GM19193 (cell line): ENCODE measurements around the gene SUCO.

ENCODE experiments used
- POLR2A ChIP-seq: IDR thresholded peaks from 4 replicates; pipeline ENCODE4 v1.6.1; 2011; ENCODE audit not compliant: insufficient read depth, insufficient read length; ENCODE audit errors: extremely low read depth

Gene SUCO

DNA sequence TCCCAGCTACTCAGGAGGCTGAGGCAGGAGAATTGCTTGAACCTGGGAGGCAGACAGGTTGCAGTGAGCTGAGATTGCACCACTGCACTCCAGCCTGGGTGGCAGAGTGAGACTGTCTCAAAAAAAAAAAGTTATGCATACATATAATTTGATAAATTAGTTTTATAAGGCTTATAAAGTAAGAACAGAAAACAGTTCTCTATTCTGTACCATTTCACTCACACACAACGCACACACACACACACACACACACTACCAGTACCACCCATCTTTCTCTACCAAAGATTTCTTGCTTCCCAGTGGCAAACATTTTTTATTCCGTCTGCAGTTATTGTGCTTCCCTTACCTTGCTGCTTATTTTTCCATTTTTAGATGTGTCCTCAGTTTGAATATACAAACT is 79.5 kb downstream of the SUCO start:
- no peak for TF ChIP-seq POLR2A

DNA sequence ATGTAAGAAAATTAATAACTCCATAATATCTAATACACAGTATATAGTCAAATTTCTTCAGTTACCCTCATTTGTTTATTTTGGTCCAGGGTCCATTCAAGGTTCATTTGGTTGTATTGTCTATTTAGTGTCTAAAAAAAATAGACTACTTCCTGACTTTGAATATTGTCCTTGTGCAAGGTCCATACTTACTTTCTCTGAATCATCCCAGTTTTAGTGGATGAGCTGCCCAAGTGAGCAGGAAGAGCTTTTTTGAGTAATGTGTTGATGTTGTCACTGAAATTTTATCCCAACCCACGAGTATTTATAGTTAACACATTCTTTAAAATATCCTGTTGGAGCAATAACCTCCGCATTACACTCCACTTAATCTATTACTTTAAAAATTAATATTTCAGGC is 80.3 kb downstream of the SUCO start:
- TF ChIP-seq POLR2A = no peak

DNA sequence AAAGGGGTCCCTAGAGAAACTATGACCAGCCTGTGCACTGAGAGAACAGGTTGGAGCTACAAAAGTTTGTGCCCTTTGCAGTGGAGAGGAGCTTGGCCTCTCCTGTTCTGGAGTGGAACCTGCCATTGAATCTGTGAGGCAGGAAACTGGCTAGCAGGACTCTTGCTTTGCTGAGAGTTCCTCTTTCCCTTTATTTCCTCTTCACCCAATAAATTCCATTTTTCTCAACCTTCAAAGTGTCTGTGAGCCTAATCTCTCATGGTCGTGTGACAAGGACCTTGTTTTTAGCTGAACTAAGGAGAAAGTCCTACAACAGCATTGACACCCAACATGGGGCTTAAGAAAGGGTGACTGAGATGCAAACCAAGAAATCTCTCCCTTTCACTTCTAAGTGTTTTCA is 83.2 kb downstream of the SUCO start:
- no peak for TF ChIP-seq POLR2A

GRCh38 chr1:172616636-172617035 is 83.7 kb downstream of the SUCO start:
- no peak for TF ChIP-seq POLR2A

GRCh38 chr1:172622541-172622940 is 89.6 kb downstream of the SUCO start:
- no peak for TF ChIP-seq POLR2A

GRCh38 chr1:172623748-172624147 is 90.8 kb downstream of the SUCO start:
- TF ChIP-seq POLR2A = no peak

DNA sequence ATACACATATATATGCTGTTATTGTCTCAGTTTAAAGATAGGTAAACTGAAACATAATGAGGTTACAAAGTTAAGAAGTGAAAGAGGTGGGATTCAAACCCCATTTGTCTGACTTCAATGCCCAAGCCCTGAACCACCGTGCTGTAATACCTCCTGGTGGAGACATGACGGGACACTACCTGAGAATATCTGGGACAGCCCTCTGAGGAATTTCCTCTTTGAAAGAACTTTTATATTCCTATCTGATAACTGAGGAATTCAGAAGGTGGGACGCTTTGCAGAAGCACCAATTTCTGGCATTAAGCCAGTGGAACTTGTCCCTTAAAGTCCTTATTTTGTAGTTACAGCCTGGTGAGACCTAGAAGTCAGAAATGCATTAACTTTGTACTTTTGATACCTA is 93.9 kb downstream of the SUCO start:
- TF ChIP-seq POLR2A = no peak

GRCh38 chr1:172627702-172628101 is 94.8 kb downstream of the SUCO start:
- TF ChIP-seq POLR2A = no peak

- TF ChIP-seq POLR2A = no peak
These were observed 95.5 kb downstream of the SUCO start for GRCh38 chr1:172628401-172628800.

DNA sequence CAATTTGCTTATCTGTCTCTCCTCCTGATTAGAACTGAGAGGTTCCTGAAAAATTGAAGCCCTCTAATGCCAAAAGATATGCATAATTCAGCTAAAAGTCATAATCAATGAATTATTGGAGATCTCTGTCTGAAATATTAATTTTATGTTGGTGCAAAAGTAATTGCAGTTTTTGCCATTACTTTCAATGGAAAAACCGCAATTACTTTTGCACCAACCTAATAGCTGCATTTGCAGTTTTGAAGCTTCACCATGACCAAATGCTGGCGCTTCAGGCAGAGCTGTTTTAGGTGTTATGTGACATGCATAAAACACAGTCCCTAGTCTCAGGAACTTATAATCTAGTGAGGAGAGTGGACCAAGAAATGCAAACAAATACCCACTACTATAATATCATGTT is 96.2 kb downstream of the SUCO start:
- TF ChIP-seq POLR2A = no peak

GRCh38 chr1:172629638-172630037 is 96.7 kb downstream of the SUCO start:
- no peak for TF ChIP-seq POLR2A

- no peak for TF ChIP-seq POLR2A
These were observed 97.3 kb downstream of the SUCO start for GRCh38 chr1:172630056-172630818.

- TF ChIP-seq POLR2A = no peak
These were observed 97.9 kb downstream of the SUCO start for GRCh38 chr1:172630868-172631267.

- TF ChIP-seq POLR2A = no peak
These were observed 104.6 kb downstream of the SUCO start for GRCh38 chr1:172637522-172637921.

DNA sequence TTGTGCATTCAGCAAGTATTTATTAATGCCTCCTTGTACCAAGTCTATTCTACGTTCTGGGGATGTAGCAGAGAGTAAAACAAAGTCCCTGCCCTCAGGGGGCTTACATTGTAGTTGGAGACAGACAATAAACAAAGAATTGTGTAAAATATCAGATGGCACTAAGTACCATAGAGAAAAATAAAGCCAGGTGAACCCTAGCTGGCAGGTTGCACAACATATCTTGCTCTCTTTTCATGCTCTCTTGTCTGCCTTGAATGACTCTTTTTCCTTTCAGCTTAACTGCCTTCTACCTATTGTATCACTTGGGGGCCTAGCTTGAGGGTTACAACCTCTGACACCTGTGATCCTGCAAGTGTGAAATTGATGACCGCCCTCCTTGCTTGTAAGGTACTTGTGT is 105.3 kb downstream of the SUCO start:
- TF ChIP-seq POLR2A = no peak

- TF ChIP-seq POLR2A = no peak
These were observed 106.2 kb downstream of the SUCO start for GRCh38 chr1:172638885-172639831.
